Measurements from ENCODE around the gene TVP23C. TPM values are rescaled to one million over a fixed set of nuclear protein-coding genes. Genes with fewer than 3 reads are reported as not detected.

Gene TVP23C
- total RNA-seq, 2 donors from 2014 or later: 30.7 to 73.2 TPM

GRCh38 chr17:15466131-15466530 lies 97.2 kb downstream of the TVP23C start:
- no peak overlapping the region for H3K4me3 Mint-ChIP-seq
- no peak for TF ChIP-seq CTCF (conservative IDR thresholded peaks at IDR 0.05)
- WGBS, 2 experiments (ENCODE audit: insufficient coverage in 1 of 2, insufficient read length in 1 of 2): 93 to 100% methylated on average over 4 to 6 of the region's 6 CpGs

GRCh38 chr17:15465045-15465701 lies 98.1 kb downstream of the TVP23C start:
- Histone ChIP-seq H3K9ac (ENCODE audit: extremely low read depth, low read length, poor library complexity, severe bottlenecking) (no peak overlapping the region), H3K9me3 (ENCODE audit: control insufficient read depth, low read length) (peaks cover 4% of the 10 kb centered on the region), H3K4me1 (ENCODE audit: control insufficient read depth, insufficient read depth, low read length) (peaks cover 6% of the 10 kb centered on the region), H3K36me3 (ENCODE audit: control insufficient read depth, insufficient read depth, low read length) (peaks cover 66% of the 10 kb centered on the region), H3K27ac (ENCODE audit: low read depth, low read length) (no peak overlapping the region), H3K27me3 (ENCODE audit: control insufficient read depth, insufficient read depth, low read length, poor library complexity, severe bottlenecking) (no peaks in the 10 kb centered on the region), H3K4me3 (ENCODE audit: low read length) (no peak overlapping the region)
- no peak for TF ChIP-seq CTCF (conservative IDR thresholded peaks at IDR 0.05)
- Mint-ChIP-seq H3K9me3 (peaks cover 3% of the 10 kb centered on the region), H3K27ac (no peak overlapping the region), H3K27me3 (ENCODE audit: insufficient read depth) (no peaks in the 10 kb centered on the region), H3K4me1 (peaks cover 7% of the 10 kb centered on the region), H3K36me3 (ENCODE audit: low read depth) (peaks cover 49% of the 10 kb centered on the region), H3K4me3 (no peak overlapping the region)
- no peak for DNase-seq
- 98 to 100% methylated on average over 1 to 2 of the region's 2 CpGs for WGBS, 2 experiments (ENCODE audit: insufficient coverage in 1 of 2, insufficient read length in 1 of 2)

More at GRCh38 chr17:15466131-15466530, 97.2 kb downstream of the TVP23C start:
- peaks cover 6% of the 10 kb centered on the region for H3K4me1 ChIP-seq (ENCODE audit: control insufficient read depth, insufficient read depth, low read length)
- Mint-ChIP-seq H3K4me1 (peaks cover 7% of the 10 kb centered on the region), H3K9me3 (peaks cover 3% of the 10 kb centered on the region), H3K27ac (no peak overlapping the region), H3K36me3 (ENCODE audit: low read depth) (peaks cover 42% of the 10 kb centered on the region), H3K27me3 (ENCODE audit: insufficient read depth) (no peaks in the 10 kb centered on the region)
- H3K36me3 ChIP-seq (ENCODE audit: control insufficient read depth, insufficient read depth, low read length): peaks cover 58% of the 10 kb centered on the region
- DNase-seq: no peak
- H3K27ac ChIP-seq (ENCODE audit: low read depth, low read length): no peak overlapping the region
- peaks cover 4% of the 10 kb centered on the region for H3K9me3 ChIP-seq (ENCODE audit: control insufficient read depth, low read length)
- no peak overlapping the region for H3K4me3 ChIP-seq (ENCODE audit: low read length)
- H3K27me3 ChIP-seq (ENCODE audit: control insufficient read depth, insufficient read depth, low read length, poor library complexity, severe bottlenecking): no peaks in the 10 kb centered on the region
- no peak overlapping the region for H3K9ac ChIP-seq (ENCODE audit: extremely low read depth, low read length, poor library complexity, severe bottlenecking)

- WGBS, 2 experiments (ENCODE audit: insufficient coverage in 1 of 2, insufficient read length in 1 of 2): 88 to 100% methylated on average over 1 to 11 of the region's 11 CpGs
- DNase-seq: no peak
These were observed 98.9 kb downstream of the TVP23C start for GRCh38 chr17:15464231-15464985.

More at GRCh38 chr17:15464231-15464985, 98.9 kb downstream of the TVP23C start:
- H3K9me3 ChIP-seq (ENCODE audit: control insufficient read depth, low read length): peaks cover 4% of the 10 kb centered on the region
- H3K27ac ChIP-seq (ENCODE audit: low read depth, low read length): no peak overlapping the region
- Mint-ChIP-seq H3K27me3 (ENCODE audit: insufficient read depth) (no peaks in the 10 kb centered on the region), H3K27ac (no peak overlapping the region), H3K9me3 (peaks cover 3% of the 10 kb centered on the region), H3K36me3 (ENCODE audit: low read depth) (peaks cover 53% of the 10 kb centered on the region), H3K4me3 (no peak overlapping the region), H3K4me1 (peaks cover 7% of the 10 kb centered on the region)
- TF ChIP-seq CTCF (conservative IDR thresholded peaks at IDR 0.05): no peak
- no peak overlapping the region for H3K4me3 ChIP-seq (ENCODE audit: low read length)
- H3K9ac ChIP-seq (ENCODE audit: extremely low read depth, low read length, poor library complexity, severe bottlenecking): no peak overlapping the region
- peaks cover 65% of the 10 kb centered on the region for H3K36me3 ChIP-seq (ENCODE audit: control insufficient read depth, insufficient read depth, low read length)
- H3K27me3 ChIP-seq (ENCODE audit: control insufficient read depth, insufficient read depth, low read length, poor library complexity, severe bottlenecking): no peaks in the 10 kb centered on the region
- peaks cover 3% of the 10 kb centered on the region for H3K4me1 ChIP-seq (ENCODE audit: control insufficient read depth, insufficient read depth, low read length)
